GM18909 (cell line): ENCODE measurements around the gene SAYSD1.
A peak's percentile ranks its signal among the peaks of the same experiment; 100 is the strongest.

ENCODE experiments used
- ATAC-seq: cut with Tn5 transposase; IDR thresholded peaks from one replicate; pipeline ENCODE4 v1.9.1; 2021; ENCODE audit warnings: mild to moderate bottlenecking; ENCODE audit not compliant: unreplicated experiment, poor library complexity

Gene SAYSD1

DNA sequence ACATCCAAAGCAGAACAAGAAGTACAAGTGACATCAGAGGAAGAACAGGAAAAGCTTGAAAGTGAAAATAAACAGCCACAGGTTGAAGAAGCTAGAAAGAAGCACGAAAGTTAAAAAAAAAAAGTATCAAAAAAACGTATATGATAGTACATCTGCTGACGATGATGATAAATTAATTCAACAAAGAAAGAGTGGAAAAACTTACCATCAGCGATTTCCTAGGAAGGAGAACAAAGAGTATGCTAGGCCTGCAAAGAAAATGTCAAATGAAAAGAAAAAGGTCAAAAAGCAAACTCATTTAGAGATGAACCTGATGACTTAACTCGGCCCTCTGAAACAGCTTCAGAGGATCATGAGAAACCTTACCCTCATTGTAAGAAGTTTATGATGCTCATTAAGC, 3.7 kb downstream of the SAYSD1 start:
- ATAC-seq, result no peak

DNA sequence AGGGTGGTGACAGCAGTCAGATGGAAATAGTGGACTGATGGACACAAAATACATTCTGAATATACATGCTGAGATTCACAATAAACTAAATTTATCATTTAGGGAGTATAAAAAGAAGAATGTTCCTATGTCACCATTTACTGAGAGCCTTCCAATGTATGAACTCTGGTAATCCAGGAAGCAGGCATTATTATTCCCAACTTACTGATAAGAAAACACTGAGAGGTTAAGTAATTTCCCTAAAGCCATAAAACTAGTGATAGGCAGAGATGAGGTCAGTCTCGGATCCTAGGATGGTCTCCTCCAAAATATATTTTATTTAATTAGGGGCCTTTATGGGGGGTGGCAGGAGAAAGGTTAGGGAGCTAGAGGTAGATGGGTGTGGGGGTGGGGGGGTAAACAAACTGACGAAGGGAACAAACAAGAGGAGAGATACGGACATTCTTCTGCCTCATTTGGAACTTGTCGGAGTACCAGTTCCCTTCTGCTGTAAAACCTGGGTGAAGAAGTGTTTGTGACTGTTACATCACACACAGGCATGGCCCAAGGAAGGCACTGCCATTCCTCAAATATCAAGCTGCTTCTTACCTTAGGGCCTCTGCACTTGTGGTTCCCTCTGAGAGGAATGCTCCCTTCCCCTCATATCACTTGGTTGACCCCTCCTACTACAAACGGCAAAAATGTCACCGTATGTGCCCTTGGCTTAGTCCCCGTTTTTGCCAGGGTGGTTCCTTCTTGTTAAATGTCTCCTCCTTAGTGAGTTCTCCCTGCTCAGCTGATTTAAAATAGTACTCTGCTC, 6.7 kb downstream of the SAYSD1 start:
- ATAC-seq, result no peak

DNA sequence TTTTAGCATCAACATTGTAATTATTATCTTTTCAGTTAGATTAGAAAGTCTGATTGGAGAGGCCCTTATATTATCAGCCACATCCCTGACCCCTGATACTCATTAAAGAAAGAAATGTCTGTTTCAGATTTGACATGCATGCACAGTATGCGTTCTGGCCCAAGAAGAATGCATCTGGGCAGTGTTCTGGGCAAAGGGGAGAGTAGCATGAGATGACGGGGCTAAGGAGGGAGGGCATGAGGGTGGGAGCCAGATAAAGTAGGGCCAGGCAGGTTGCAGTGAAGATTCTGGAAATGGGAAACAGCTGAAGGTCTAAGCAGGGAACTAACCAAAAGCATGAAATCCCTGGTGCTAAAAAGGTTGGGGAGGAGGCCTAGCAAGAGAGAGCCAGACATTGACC, 7.3 kb downstream of the SAYSD1 start:
- no peak for ATAC-seq

DNA sequence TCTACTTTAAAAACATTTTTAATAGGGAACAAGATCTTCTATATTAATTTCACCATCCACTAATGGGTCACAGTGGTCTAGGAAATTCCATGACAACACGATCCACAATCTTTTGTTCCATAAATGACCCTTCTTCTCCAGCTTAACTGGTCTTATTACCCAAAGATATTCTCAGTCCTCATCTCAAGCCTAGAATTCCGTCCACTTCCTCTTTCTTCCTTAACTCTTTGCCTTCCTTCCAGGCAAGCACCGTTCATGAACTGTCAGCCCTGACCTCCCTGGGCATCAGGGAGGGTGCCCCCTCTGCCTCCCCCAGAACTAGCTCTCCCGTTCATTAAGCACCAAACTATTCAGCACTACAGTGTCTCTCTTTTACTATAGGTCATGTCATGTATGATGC, 8.0 kb downstream of the SAYSD1 start:
- no peak for ATAC-seq

DNA sequence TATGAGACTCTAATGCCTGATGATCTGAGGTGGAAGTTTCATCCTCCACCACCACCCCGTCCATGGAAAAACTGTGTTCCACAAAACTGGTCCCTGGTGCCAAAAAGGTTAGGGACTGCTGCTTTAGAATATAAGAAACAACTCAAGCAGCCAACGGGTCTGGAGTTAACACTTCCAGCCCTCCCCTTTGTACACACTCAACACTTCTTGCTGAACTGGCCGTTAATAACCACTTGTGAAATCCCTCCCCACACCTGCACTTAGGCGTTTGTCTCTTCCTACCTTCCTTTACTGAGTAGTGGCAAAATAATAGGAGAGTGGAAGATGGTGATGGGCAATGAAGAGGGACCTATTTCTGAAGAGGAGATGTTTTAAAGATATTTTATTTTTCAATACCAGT, 10.5 kb downstream of the SAYSD1 start:
- ATAC-seq, result no peak

DNA sequence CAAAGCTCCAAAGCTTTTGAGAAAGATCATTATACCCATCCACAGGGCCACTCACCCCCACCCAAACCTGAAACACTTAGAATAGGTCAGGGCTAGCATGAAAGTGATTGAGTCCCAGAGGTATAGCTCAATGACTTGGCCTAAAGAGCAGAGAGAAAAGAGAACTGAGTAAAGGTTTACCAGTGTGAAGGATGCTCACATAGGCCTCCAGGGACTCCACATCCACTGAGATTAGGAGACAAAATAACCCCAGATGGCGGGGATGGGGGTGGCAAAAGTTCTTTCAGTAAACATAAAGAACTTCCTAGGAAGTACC, 12.2 kb downstream of the SAYSD1 start:
- ATAC-seq, result peak; percentile 61

DNA sequence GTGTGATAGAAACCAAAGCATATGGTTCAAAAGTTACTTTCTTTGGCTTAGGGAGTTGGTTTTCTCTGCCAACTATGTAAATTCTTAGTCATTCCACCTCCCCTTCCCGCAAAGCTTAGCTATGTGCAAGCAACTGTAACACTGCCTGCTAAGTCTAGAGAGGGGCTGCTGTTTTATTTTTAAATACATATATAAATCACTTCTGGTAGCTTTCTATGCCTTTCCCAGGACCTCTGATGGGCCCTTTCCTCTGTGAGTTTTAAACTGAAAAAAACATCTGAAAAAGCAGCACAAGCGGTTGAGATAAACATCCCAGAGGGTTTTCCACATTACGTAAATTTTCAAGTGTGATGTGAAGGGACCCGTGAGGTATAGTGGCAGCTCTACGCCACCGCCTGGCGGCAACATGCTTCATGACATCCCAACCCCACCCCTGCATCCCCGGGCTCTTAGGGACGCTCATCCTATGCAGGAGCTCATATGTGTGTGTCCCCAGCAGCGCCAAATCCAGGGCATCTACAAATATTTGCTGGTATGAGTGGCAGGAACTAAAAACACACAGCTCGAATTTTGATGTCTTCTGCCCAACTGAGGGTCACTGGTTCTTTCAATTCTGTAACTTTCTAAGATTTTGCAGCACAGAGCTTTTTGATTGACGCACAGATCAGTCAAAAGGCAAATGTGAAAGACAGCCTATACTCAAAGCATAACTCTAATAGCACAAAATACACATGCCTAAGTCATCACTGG, 12.7 kb downstream of the SAYSD1 start:
- ATAC-seq, result peak; percentile 30

DNA sequence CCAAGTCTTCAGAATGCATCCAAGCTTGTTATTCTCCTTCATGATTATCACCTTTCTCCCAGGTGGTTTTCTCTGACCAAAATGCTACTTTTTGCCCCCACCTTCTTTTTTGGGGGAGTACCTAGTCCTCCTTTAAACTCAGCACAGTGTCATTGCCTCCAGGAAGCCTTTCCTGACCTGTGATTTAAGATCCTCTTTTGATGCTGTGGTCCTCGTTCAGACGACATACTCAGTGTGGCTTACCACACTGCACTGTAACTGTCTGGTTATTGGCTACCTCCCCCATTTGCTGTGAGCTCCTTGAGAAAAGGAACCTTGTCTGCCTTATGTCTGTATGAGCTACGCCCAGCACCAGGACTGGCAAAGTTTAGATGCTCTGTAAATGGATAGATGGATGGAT, 14.6 kb downstream of the SAYSD1 start:
- ATAC-seq, result no peak

DNA sequence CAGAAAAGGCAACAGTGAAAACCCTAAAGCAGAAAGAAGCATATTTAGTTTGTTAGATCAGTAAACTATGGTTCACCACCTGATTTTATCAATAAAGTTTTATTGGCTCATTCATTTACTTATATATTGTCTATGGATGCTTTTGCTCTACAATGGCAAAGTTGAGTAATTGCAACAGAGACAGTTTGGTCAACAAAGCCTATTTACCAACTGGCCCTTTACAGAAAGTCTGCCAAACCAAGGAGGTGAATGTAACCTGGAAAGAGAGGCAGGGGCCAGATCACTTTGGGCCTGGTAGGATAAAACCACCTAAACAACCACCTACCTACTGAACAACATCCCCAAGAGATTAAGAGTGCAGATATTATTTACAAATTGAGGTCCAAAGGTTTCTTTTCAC, 19.4 kb downstream of the SAYSD1 start:
- ATAC-seq, result no peak

DNA sequence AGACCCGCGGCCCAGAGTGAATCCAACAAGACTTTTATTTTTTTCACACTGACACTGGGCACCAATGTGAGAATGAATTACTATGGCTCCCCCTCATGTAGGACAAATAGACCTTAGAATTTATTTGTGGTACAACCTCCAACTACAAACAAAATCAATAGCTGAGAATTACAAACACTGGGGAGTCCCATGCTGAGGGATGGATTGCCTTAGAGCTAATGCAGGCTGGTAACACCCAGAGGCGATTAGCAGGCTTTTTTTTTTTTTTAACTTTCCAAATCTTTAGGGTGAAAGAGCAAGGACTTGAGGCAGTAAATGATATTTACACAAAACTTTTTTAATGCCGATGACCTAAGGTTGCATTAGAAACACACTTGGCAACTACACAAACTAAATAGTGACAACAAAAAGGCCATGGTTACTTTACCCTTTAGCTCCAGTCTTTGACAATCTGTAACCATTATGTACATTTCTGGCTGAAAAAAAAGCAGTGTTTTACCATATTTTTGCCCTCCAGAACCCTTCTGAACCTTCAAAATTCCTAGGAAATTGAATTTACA, 21.8 kb downstream of the SAYSD1 start:
- no peak for ATAC-seq

DNA sequence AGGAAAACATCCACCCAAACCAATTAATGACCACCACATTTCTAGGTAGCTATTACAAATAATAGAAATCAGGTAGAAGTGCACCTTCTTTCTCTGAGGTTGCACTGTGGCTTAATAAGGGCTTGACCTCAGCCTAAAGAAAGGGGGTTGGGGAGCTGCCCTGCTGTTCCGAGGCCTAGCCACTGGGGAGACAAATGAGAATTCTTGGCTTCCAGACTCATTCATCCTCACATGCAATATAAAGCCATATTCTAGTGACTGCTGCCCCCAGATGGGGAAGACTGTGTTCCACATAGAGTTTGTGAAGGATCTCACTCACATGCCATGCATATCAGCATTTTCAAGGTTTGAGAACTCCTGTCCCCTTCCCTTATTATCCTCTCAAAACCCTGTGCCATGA, 22.9 kb downstream of the SAYSD1 start:
- no peak for ATAC-seq

DNA sequence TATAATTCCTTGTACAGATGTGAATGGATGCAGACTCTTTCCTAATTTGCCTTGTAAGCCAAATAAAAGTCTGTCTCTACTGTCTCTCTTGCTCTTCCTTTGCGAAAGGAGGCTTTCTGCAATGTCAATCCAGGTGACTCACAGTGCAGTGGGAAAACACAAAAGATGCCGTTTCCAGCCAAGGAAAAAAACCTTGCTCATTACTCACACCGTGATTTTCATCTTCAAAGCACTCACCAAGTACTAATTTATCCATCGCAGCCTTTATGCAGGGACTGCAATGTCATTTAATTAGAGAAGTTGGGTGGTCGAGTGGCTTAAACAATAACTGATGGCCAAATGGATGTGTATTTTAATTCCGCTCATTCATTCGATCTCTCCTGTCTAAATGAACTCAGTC, 23.8 kb downstream of the SAYSD1 start:
- ATAC-seq, result no peak

DNA sequence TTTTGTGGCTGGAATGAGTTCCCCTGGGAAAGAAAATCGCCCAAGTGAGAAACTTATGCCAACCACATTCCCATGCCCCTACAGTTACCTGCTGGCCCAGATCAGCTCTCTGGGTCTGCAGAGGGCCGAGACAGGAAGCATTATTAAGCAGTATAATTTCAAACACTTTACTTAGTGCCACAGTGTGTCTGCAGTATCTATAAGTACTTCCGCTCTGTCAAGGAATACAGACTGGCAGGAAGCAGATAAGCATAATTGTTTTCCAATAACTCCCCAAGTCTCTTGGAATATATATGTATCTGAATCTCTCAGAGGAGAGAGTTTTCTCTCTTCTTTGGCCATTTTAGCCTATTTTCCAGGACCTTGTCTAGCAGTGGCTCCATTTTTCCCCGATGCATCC, 24.9 kb downstream of the SAYSD1 start:
- ATAC-seq, result no peak

DNA sequence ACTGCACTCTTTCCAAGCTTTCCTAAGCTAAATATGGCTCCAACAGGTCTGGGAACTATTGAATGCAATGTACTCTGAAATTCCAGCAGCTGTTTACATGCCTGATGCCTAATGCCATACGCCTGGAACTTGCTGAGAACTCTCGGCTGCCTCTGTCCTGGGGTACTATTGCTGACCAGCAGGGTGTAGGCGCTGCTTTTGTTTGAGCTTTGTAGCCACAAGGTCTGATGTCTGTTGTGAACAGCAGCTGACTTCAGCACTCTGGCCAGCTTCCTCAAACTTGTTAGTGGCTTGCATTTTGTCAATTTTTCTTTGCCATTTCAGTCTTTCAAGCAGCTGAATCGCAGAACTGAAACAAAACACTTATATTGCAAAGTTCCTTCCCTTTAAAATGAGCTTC, 26.7 kb downstream of the SAYSD1 start:
- no peak for ATAC-seq

DNA sequence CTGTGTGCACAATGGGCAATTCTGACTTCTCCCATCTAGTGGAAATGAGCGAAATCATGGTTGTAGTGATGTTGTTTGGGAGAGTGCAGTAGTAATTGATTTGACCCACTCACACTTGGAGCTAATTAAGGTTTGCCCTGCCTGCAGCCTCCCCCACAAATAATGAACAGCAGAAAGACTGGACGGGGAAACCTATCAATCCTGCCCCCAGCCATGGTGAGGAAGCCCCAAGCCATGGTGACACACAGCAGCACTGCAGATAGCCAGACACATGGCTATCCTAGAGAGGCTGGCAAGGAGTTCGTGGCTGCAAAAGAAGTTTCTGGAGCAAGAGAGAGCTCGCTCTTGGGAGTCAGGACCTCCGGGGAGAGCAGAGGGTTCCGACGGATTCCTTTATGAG, 27.8 kb downstream of the SAYSD1 start:
- no peak for ATAC-seq

DNA sequence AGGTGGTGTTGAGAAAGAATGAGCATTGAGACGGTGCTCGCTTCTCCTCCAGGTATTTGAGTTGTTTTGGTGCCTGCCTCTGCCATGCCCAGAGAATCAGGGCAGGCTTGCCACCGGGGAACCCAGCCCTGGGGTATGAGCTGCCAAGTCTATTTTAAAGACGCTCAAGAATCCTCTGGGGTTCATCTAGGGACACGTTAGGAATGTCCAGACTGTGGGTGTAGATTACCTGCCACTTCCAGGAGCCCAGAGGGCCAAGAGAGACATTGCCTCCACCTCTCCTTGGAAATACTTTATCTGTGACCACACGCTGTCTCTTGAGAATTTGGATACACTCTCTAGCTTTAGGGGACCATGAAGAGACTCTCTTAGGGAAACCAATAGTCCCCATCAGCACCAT, 28.3 kb downstream of the SAYSD1 start:
- ATAC-seq, result no peak

DNA sequence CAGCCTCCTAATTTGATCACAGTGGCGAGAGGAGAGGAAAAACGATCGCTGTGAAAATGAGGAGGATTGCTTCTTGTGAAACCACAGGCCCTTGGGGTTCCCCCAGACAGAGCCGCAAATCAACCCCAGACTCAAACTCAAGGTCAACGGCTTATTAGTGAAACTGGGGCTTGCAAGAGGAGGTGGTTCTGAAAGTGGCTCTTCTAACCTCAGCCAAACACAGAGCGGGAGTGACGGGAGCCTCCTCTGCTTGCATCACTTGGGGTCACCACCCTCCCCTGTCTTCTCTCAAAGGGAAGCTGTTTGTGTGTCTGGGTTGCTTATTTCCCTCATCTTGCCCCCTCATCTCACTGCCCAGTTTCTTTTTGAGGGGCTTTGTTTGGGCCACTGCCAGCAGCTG, 28.7 kb downstream of the SAYSD1 start:
- no peak for ATAC-seq

DNA sequence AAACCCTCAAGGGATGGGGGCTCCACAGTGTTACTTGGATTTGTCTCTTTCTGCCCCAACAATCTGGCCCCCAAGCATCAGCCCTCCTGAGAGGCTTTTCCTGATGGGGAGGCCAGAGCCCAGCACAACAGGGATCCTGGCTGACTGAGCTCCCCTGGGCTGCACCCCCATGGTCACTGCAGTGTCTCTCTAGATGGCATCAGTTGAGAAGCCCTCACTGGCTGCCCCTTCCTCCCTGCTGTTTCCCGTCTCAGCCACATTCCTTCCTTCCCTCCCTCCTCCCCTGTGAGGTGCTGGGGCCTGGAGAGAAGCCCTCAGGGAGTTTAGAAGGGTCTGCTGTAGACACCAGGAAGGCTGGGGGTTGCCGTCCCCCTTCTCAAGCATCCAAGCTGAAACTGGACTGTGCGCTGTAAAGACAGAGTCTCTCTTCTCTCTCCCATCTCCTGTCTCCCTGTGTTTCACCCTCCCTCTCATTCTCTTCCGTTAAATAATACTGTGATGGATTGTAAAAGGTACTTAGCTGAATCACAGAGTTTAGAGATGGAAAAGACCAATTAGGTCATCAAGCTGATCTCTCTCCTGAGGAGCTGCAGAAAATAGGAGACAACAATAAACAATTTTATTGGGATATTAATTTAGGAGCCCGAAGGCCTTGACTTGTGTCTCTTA, 29.7 kb downstream of the SAYSD1 start:
- ATAC-seq, result no peak

DNA sequence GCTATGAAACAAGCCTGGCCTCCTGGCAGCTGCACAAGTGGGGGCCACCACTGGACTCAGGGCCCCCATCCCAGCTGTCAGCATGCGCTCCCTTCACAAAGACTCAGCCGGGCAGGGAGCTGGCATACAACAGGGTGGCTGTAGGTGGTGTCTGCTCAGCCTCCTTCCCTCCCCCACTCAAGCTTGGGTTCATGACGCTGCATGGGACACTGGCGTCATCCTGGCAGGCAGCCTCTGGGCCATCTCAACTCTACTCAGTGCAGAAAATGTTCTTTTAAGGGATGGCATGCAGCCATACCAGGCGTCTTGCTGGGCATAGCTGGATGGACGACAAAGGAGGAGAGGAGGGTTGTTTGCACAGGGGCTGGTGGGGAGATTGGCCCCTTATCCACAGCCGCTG, 30.5 kb downstream of the SAYSD1 start:
- no peak for ATAC-seq

DNA sequence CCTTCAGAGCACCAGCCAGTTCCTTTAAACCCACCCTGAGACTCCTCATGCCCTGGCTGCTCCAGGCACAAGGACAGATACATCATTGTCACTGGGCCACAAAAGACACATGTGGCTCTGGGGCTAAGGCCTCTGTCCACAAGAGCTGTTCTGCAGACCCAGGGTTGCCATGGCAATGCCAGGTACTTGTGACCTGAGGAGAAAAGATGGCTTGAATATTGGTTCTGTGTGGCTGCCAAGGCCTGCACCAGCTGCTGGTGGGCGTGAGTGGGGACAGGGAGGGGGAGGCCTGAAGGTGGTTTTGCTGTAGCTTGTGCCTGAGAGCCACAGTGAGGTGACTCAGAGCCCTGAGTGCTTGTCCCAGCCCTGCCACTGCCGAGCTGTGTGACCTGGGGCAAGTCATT, 31.8 kb downstream of the SAYSD1 start:
- ATAC-seq, result no peak

DNA sequence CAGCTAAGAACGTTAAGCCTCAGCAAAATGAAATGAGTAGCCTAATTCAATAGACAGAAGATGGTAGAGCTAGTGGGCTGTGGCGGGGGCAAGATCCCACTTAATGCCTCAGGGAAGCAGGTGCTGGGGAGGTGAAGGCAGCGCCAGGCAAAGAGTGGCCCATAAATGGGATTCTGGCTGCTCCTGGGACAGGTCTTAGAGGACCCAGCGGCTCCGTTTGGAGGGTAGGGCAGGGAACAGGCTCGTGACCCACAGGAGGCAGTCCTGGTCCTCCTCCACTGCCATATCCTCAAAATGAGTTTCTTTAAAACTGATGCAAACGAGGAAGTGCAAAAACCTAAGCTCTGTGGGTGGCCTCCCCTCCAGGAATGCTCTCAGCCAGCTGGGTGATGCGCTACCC, 32.7 kb downstream of the SAYSD1 start:
- no peak for ATAC-seq
